CD4-positive, CD25-positive, alpha-beta regulatory T cell (primary cell): ENCODE results near the gene TAX1BP1. TPM values are rescaled to one million over a fixed set of nuclear protein-coding genes. Genes with fewer than 3 reads are reported as not detected.

ENCODE experiments used
- ATAC-seq, 2 donors: fragments of 150-1000 bp; cut with Tn5 transposase; one replicate each; pipeline ENCODE4 v1.10.0; 2021; ENCODE audit warnings: low read depth in 2 of 2, moderate number of reproducible peaks in 2 of 2, moderate library complexity in 1 of 2
- DNase-seq, 3 donors: peaks; one replicate each; pipeline versions ENCODE4 v3.0.0 to v3.0.0-alpha.2; 2012 to 2022; ENCODE audit warnings: mixed read lengths in 1 of 3
- H3K27ac ChIP-seq: one replicate; pipeline ENCODE4 v1.7.0; 2013; ENCODE audit warnings: mild to moderate bottlenecking, low read length; ENCODE audit not compliant: insufficient read depth, poor library complexity, severe bottlenecking
- H3K27me3 ChIP-seq: one replicate; pipeline ENCODE4 v1.7.0; 2013; ENCODE audit warnings: low read length; ENCODE audit not compliant: control insufficient read depth, insufficient read depth
- H3K36me3 ChIP-seq: one replicate; pipeline ENCODE4 v1.7.0; 2013; ENCODE audit warnings: mild to moderate bottlenecking, low read length, moderate library complexity; ENCODE audit not compliant: control insufficient read depth, insufficient read depth
- H3K4me1 ChIP-seq: 2 replicates; pipeline ENCODE4 v1.7.0; 2013; ENCODE audit warnings: mild to moderate bottlenecking, low read length; ENCODE audit not compliant: insufficient read depth, control insufficient read depth, poor library complexity, severe bottlenecking
- H3K4me3 ChIP-seq: one replicate; pipeline ENCODE4 v1.7.0; 2013; ENCODE audit warnings: low read depth, mild to moderate bottlenecking, low read length, moderate library complexity
- H3K9me3 ChIP-seq, 2 experiments: 1 replicate in 1 of 2; 2 replicates in 1 of 2; pipeline ENCODE4 v1.7.0; 2013; ENCODE audit warnings: low read length in 2 of 2, mild to moderate bottlenecking in 1 of 2, moderate library complexity in 1 of 2; ENCODE audit not compliant: control insufficient read depth in 2 of 2
- H3K27ac Mint-ChIP-seq, 3 donors: one replicate each; pipeline ENCODE4 v1.8.0; 2020 to 2022; ENCODE audit warnings: mild to moderate bottlenecking in 3 of 3, mixed read lengths in 3 of 3, moderate library complexity in 2 of 3
- H3K27me3 Mint-ChIP-seq: one replicate; pipeline ENCODE4 v1.8.0; 2022; ENCODE audit warnings: mild to moderate bottlenecking, mixed read lengths
- H3K36me3 Mint-ChIP-seq: one replicate; pipeline ENCODE4 v1.8.0; 2020; ENCODE audit warnings: mixed read lengths
- H3K4me1 Mint-ChIP-seq, 4 donors: one replicate each; pipeline ENCODE4 v1.8.0; 2020 to 2022; ENCODE audit warnings: mixed read lengths in 4 of 4, mild to moderate bottlenecking in 1 of 4
- H3K4me3 Mint-ChIP-seq, 4 donors: one replicate each; pipeline ENCODE4 v1.8.0; 2020 to 2022; ENCODE audit warnings: mild to moderate bottlenecking in 4 of 4, mixed read lengths in 4 of 4, moderate library complexity in 3 of 4
- H3K9me3 Mint-ChIP-seq, 7 donors: one replicate each; pipeline ENCODE4 v1.8.0; 2020 to 2022; ENCODE audit warnings: mixed read lengths in 7 of 7, mild to moderate bottlenecking in 3 of 7, moderate library complexity in 2 of 7
- polyA plus RNA-seq, 4 donors: library from polyadenylated mRNA; unstranded; fragments of 300-500 nt; fragmentation: Illumina TruSeq; gene quantifications; one replicate each; pipeline ENCODE4 v1.2.3, GENCODE V29; 2021
- total RNA-seq: library from RNA; stranded (reverse); gene quantifications from one replicate; pipeline ENCODE4 v1.2.3, GENCODE V29; 2022

TAX1BP1 gene
- total and polyA plus RNA-seq, 5 donors from 2014 or later, result 107 to 159 (median 130) TPM

- ATAC-seq (no peak), DNase-seq (no peak)
- Histone ChIP-seq H3K4me3 (no peak overlapping the region), H3K27ac (no peak overlapping the region), H3K4me1 (peaks cover 16% of the 10 kb centered on the region), H3K9me3 (no peaks in the 10 kb centered on the region), H3K27me3 (no peaks in the 10 kb centered on the region), H3K36me3 (peaks cover 19% of the 10 kb centered on the region)
- Mint-ChIP-seq H3K9me3 (no peaks in the 10 kb centered on the region), H3K27ac (peak overlapping the region in 2 of 3 donors; percentile 51 to 91), H3K27me3 (no peaks in the 10 kb centered on the region), H3K36me3 (peaks cover 23% of the 10 kb centered on the region), H3K4me3 (no peak overlapping the region), H3K4me1 (peaks cover 5 to 32% (median 26%) of the 10 kb centered on the region in 4 donors)
Observed at GRCh38 chr7:27839099-27839498, 99.1 kb downstream of the TAX1BP1 start.

GRCh38 chr7:27840313-27840712 lies 100.4 kb downstream of the TAX1BP1 start:
- Mint-ChIP-seq H3K27me3 (no peaks in the 10 kb centered on the region), H3K4me3 (peak overlapping the region in 1 of 4 donors; percentile 72), H3K27ac (peak overlapping the region; percentile 48 to 91 (median 84)), H3K4me1 (peaks cover 5 to 32% (median 25%) of the 10 kb centered on the region in 4 donors), H3K36me3 (peaks cover 14% of the 10 kb centered on the region), H3K9me3 (no peaks in the 10 kb centered on the region)
- Histone ChIP-seq H3K9me3 (no peaks in the 10 kb centered on the region), H3K4me3 (no peak overlapping the region), H3K27me3 (no peaks in the 10 kb centered on the region), H3K36me3 (peaks cover 12% of the 10 kb centered on the region), H3K4me1 (peaks cover 16% of the 10 kb centered on the region), H3K27ac (peak overlapping the region; percentile 36)
- DNase-seq, result peak in 2 of 3 donors; percentile 41 to 48
- ATAC-seq, result peak; percentile 80 to 82

- no peaks in the 10 kb centered on the region for H3K9me3 ChIP-seq
- peaks cover 5 to 32% (median 25%) of the 10 kb centered on the region in 4 donors for H3K4me1 Mint-ChIP-seq
- no peaks in the 10 kb centered on the region for H3K9me3 Mint-ChIP-seq
- ATAC-seq (no peak), DNase-seq (no peak)
- no peaks in the 10 kb centered on the region for H3K27me3 Mint-ChIP-seq
- H3K4me3 Mint-ChIP-seq, result peak overlapping the region in 2 of 4 donors; percentile 9 to 40
- H3K36me3 ChIP-seq, result peaks cover 11% of the 10 kb centered on the region
- H3K27ac ChIP-seq, result no peak overlapping the region
- H3K27me3 ChIP-seq, result no peaks in the 10 kb centered on the region
- H3K4me1 ChIP-seq, result peaks cover 16% of the 10 kb centered on the region
- peaks cover 14% of the 10 kb centered on the region for H3K36me3 Mint-ChIP-seq
- H3K27ac Mint-ChIP-seq, result peak overlapping the region in 1 of 3 donors; percentile 91
- H3K4me3 ChIP-seq, result no peak overlapping the region
Observed at GRCh38 chr7:27840760-27841364, 100.9 kb downstream of the TAX1BP1 start.

- DNase-seq, result no peak
- no peak for ATAC-seq
- Mint-ChIP-seq H3K4me1 (peaks cover 5 to 32% (median 25%) of the 10 kb centered on the region in 4 donors), H3K4me3 (peak overlapping the region in 1 of 4 donors; percentile 10), H3K9me3 (no peaks in the 10 kb centered on the region), H3K27me3 (no peaks in the 10 kb centered on the region), H3K27ac (peak overlapping the region in 1 of 3 donors; percentile 41), H3K36me3 (peaks cover 14% of the 10 kb centered on the region)
- Histone ChIP-seq H3K36me3 (peaks cover 11% of the 10 kb centered on the region), H3K27me3 (no peaks in the 10 kb centered on the region), H3K27ac (no peak overlapping the region), H3K4me1 (peaks cover 16% of the 10 kb centered on the region), H3K9me3 (no peaks in the 10 kb centered on the region), H3K4me3 (no peak overlapping the region)
Observed at GRCh38 chr7:27842094-27842692, 102.2 kb downstream of the TAX1BP1 start.

GRCh38 chr7:27842851-27843250 lies 102.9 kb downstream of the TAX1BP1 start:
- H3K27ac ChIP-seq, result no peak overlapping the region
- Mint-ChIP-seq H3K36me3 (peaks cover 14% of the 10 kb centered on the region), H3K4me1 (peaks cover 4 to 32% (median 23%) of the 10 kb centered on the region in 4 donors), H3K9me3 (no peaks in the 10 kb centered on the region), H3K27ac (peak overlapping the region in 1 of 3 donors; percentile 41), H3K27me3 (no peaks in the 10 kb centered on the region), H3K4me3 (peak overlapping the region in 1 of 4 donors; percentile 10)
- ATAC-seq (no peak), DNase-seq (no peak)
- H3K4me3 ChIP-seq, result no peak overlapping the region
- no peaks in the 10 kb centered on the region for H3K27me3 ChIP-seq
- H3K9me3 ChIP-seq, result no peaks in the 10 kb centered on the region
- H3K36me3 ChIP-seq, result peaks cover 11% of the 10 kb centered on the region
- H3K4me1 ChIP-seq, result peaks cover 16% of the 10 kb centered on the region

- H3K27ac ChIP-seq, result no peak overlapping the region
- H3K4me3 ChIP-seq, result no peak overlapping the region
- Mint-ChIP-seq H3K4me1 (peaks cover 0 to 24% (median 19%) of the 10 kb centered on the region in 4 donors), H3K9me3 (no peaks in the 10 kb centered on the region), H3K4me3 (no peak overlapping the region), H3K27me3 (no peaks in the 10 kb centered on the region), H3K36me3 (peaks cover 6% of the 10 kb centered on the region), H3K27ac (no peak overlapping the region)
- DNase-seq (no peak), ATAC-seq (no peak)
- H3K36me3 ChIP-seq, result peaks cover 11% of the 10 kb centered on the region
- H3K27me3 ChIP-seq, result no peaks in the 10 kb centered on the region
- peaks cover 16% of the 10 kb centered on the region for H3K4me1 ChIP-seq
- H3K9me3 ChIP-seq, result no peaks in the 10 kb centered on the region
Observed at GRCh38 chr7:27843584-27844305, 103.8 kb downstream of the TAX1BP1 start.

- Histone ChIP-seq H3K4me1 (no peaks in the 10 kb centered on the region), H3K36me3 (no peaks in the 10 kb centered on the region), H3K4me3 (no peak overlapping the region), H3K27me3 (no peaks in the 10 kb centered on the region), H3K27ac (no peak overlapping the region), H3K9me3 (no peaks in the 10 kb centered on the region)
- Mint-ChIP-seq H3K27me3 (no peaks in the 10 kb centered on the region), H3K4me1 (peaks cover 0 to 9% (median 2%) of the 10 kb centered on the region in 4 donors), H3K4me3 (no peak overlapping the region), H3K36me3 (peaks cover 5% of the 10 kb centered on the region), H3K27ac (no peak overlapping the region), H3K9me3 (no peaks in the 10 kb centered on the region)
- DNase-seq (no peak), ATAC-seq (no peak)
Observed at GRCh38 chr7:27846388-27846787, 106.4 kb downstream of the TAX1BP1 start.
